Epithelial cell of esophagus (primary cell): ENCODE data around the gene METTL9.
"Not testable (repeated sequence)": the region's sequence is repeated elsewhere in the genome, so short reads cannot be mapped to it uniquely, and the experiment has no call there.

Experiments used
- DNase-seq: peaks from one replicate; pipeline ENCODE4 v3.0.0; 2010; ENCODE audit warnings: low read depth
- H3K4me3 ChIP-seq: 2 replicates; pipeline ENCODE4 v1.5.1; 2011; ENCODE audit warnings: mild to moderate bottlenecking, low read length, control low read depth
- CTCF ChIP-seq: IDR thresholded peaks from 2 replicates; pipeline ENCODE4 v1.5.1; 2011; ENCODE audit warnings: low read depth, mild to moderate bottlenecking, low read length, control low read depth, inconsistent platforms; ENCODE audit not compliant: insufficient read depth; ENCODE audit errors: missing control alignments

Gene METTL9

GRCh38 chr16:21560462-21560861 is 38.9 kb upstream of the METTL9 start:
- no peak for DNase-seq
- TF ChIP-seq CTCF: no peak

GRCh38 chr16:21563676-21564075 is 35.7 kb upstream of the METTL9 start:
- H3K4me3 ChIP-seq: no peak overlapping the region
- TF ChIP-seq CTCF: no peak
- no peak for DNase-seq

More at GRCh38 chr16:21560462-21560861, 38.9 kb upstream of the METTL9 start:
- H3K4me3 ChIP-seq: no peak overlapping the region

- DNase-seq, H3K4me3 ChIP-seq: not testable (repeated sequence)
Measured at GRCh38 chr16:21564367-21564766, 35.0 kb upstream of the METTL9 start.

GRCh38 chr16:21565507-21565860 is 33.9 kb upstream of the METTL9 start:
- no peak overlapping the region for H3K4me3 ChIP-seq
- TF ChIP-seq CTCF: no peak
- DNase-seq: no peak

- H3K4me3 ChIP-seq: no peak overlapping the region
- no peak for TF ChIP-seq CTCF
- DNase-seq: no peak
Measured at GRCh38 chr16:21565861-21566669, 33.3 kb upstream of the METTL9 start.

- TF ChIP-seq CTCF: no peak
- DNase-seq: no peak
- H3K4me3 ChIP-seq: no peak overlapping the region
Measured at GRCh38 chr16:21566891-21567414, 32.4 kb upstream of the METTL9 start.

- H3K4me3 ChIP-seq, DNase-seq: not testable (repeated sequence)
Measured at GRCh38 chr16:21567496-21567895, 31.9 kb upstream of the METTL9 start.

- DNase-seq: peak; percentile 69
- TF ChIP-seq CTCF: no peak
Measured at GRCh38 chr16:21568502-21569189, 30.7 kb upstream of the METTL9 start.

More at GRCh38 chr16:21568502-21569189, 30.7 kb upstream of the METTL9 start:
- H3K4me3 ChIP-seq: no peak overlapping the region
